ENCODE data around the gene PLEKHA4. TPM values are rescaled to one million over a fixed set of nuclear protein-coding genes. Genes with fewer than 3 reads are reported as not detected.
"Not testable (repeated sequence)": the region's sequence is repeated elsewhere in the genome, so short reads cannot be mapped to it uniquely, and the experiment has no call there.

Gene PLEKHA4
- total RNA-seq, 4 donors from 2014 or later = 11.4 to 29.2 (median 18.1) TPM

GRCh38 chr19:48793271-48793670 lies 75.1 kb downstream of the PLEKHA4 start:
- WGBS, 2 donors (ENCODE audit: low coverage in 1 of 2) = 73 to 75% methylated on average over 3 to 7 of the region's 8 CpGs
- peaks cover 0 to 18% of the 10 kb centered on the region in 2 donors for H3K36me3 ChIP-seq
- no peak overlapping the region for H3K27ac ChIP-seq
- ATAC-seq = no peak
- no peak for TF ChIP-seq CTCF (IDR thresholded peaks at IDR 0.05)
- no peak for TF ChIP-seq EP300 (IDR thresholded peaks at IDR 0.05)
- TF ChIP-seq POLR2A (IDR thresholded peaks at IDR 0.05) = no peak
- no peak for TF ChIP-seq POLR2AphosphoS5 (IDR thresholded peaks at IDR 0.05)
- H3K4me3 ChIP-seq = no peak overlapping the region
- H3K4me1 ChIP-seq = peaks cover 0 to 24% (median 14%) of the 10 kb centered on the region in 3 donors
- H3K9me3 ChIP-seq = no peaks in the 10 kb centered on the region
- no peaks in the 10 kb centered on the region for H3K27me3 ChIP-seq

DNA sequence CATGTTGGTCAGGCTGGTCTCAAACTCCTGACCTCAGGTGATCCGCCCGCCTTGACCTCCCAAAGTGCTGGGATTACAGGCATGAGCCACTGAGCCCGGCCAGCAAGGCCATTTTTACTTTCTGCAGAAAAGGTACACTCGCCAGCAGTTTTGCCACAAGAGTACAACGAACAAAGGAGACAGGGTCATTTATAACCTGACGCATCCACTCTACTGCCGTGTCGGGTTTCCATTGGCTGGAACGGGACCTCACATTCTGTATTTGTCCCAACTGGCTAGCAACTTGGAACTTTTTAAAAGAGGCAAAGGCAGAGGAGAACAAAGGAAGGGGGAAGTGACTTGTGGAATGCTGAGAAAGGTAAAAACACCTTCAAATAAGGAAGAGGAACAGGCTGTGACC lies 81.1 kb downstream of the PLEKHA4 start:
- H3K27ac ChIP-seq = not testable (repeated sequence)
- 58 to 75% methylated on average over 4 to 7 of the region's 9 CpGs for WGBS, 2 donors (ENCODE audit: low coverage in 1 of 2)

More for the DNA sequence above, 81.1 kb downstream of the PLEKHA4 start:
- not testable (repeated sequence) for ATAC-seq, H3K27me3 ChIP-seq, H3K4me1 ChIP-seq, H3K9me3 ChIP-seq, H3K4me3 ChIP-seq, H3K36me3 ChIP-seq

Small RNA genes lying within 50 kb of the gene (small RNA-seq; reads per million reads assigned to genes)
- gene RNU6-317P = 0 reads per million in 4 donors

Other genes with a start within 250 kb of the PLEKHA4 start
- 1,000 to 10,000 TPM; 1,261 to 2,300 (median 1,588) TPM for gene RPL18, start 249.4 kb downstream of the PLEKHA4 start, total RNA-seq
- gene SPHK2, start 249.1 kb downstream of the PLEKHA4 start, total RNA-seq = 10 to 100 TPM in 3 of 4 donors, 1 to 10 TPM in 1; 7.2 to 17.9 (median 13.7) TPM
- gene DBP, start 231.2 kb downstream of the PLEKHA4 start, total RNA-seq = 10 to 100 TPM in 2 of 4 donors, 1 to 10 TPM in 2; 2.9 to 16.8 (median 8.9) TPM
- gene CA11, start 222.4 kb downstream of the PLEKHA4 start, total RNA-seq = 10 to 100 TPM in 3 of 4 donors, 1 to 10 TPM in 1; 10.0 to 28.5 (median 12.5) TPM
- 1 to 10 TPM in 2 of 4 donors, under 1 TPM in 1, not detected in 1; 0.78 to 2.3 (median 1.1) TPM for gene NTN5, start 195.6 kb downstream of the PLEKHA4 start, total RNA-seq
- 1 to 10 TPM in 1 of 4 donors, not detected in 3; 3.4 TPM for gene FUT2, start 172.6 kb downstream of the PLEKHA4 start, total RNA-seq
- 1 to 10 TPM in 2 of 4 donors, under 1 TPM in 2; 0.25 to 3.7 (median 1.3) TPM for gene MAMSTR, start 148.9 kb downstream of the PLEKHA4 start, total RNA-seq
- gene RASIP1, start 128.0 kb downstream of the PLEKHA4 start, total RNA-seq = 10 to 100 TPM in 3 of 4 donors, 1 to 10 TPM in 1; 9.8 to 16.4 (median 10.3) TPM
- gene IZUMO1, start 121.7 kb downstream of the PLEKHA4 start, total RNA-seq = under 1 TPM in 1 of 4 donors, not detected in 3; 0.27 TPM
- gene FUT1, start 116.0 kb downstream of the PLEKHA4 start, total RNA-seq = 1 to 10 TPM in 3 of 4 donors, under 1 TPM in 1; 0.54 to 3.5 (median 2.6) TPM
- not detected for gene FGF21, start 113.1 kb downstream of the PLEKHA4 start, total RNA-seq
- gene BCAT2, start 57.6 kb downstream of the PLEKHA4 start, total RNA-seq = 10 to 100 TPM; 46.6 to 77.8 (median 57.8) TPM
- gene HSD17B14, start 32.1 kb downstream of the PLEKHA4 start, total RNA-seq = 10 to 100 TPM in 2 of 4 donors, 1 to 10 TPM in 2; 5.3 to 12.5 (median 8.2) TPM
- gene PPP1R15A, start 3.8 kb upstream of the PLEKHA4 start, total RNA-seq = 10 to 100 TPM; 53.9 to 70.0 (median 60.9) TPM
- gene TULP2, start 30.1 kb upstream of the PLEKHA4 start, total RNA-seq = 1 to 10 TPM in 1 of 4 donors, not detected in 3; 2.0 TPM
- gene NUCB1, start 31.7 kb upstream of the PLEKHA4 start, total RNA-seq = 100 to 1,000 TPM; 188 to 326 (median 279) TPM
- under 1 TPM in 1 of 4 donors, not detected in 3; 0.81 TPM for gene DHDH, start 65.1 kb upstream of the PLEKHA4 start, total RNA-seq
- 10 to 100 TPM; 31.5 to 40.8 (median 34.8) TPM for gene BAX, start 86.3 kb upstream of the PLEKHA4 start, total RNA-seq
- gene FTL, start 96.7 kb upstream of the PLEKHA4 start, total RNA-seq = 1,000 to 10,000 TPM; 2,478 to 4,094 (median 2,824) TPM
- gene GYS1, start 124.7 kb upstream of the PLEKHA4 start, total RNA-seq = 10 to 100 TPM; 22.1 to 44.4 (median 38.5) TPM
- gene RUVBL2, start 125.3 kb upstream of the PLEKHA4 start, total RNA-seq = 10 to 100 TPM; 69.4 to 96.5 (median 84.2) TPM
- not detected for gene LHB, start 148.5 kb upstream of the PLEKHA4 start, total RNA-seq
- not detected for gene CGB3, start 155.7 kb upstream of the PLEKHA4 start, total RNA-seq
- not detected for gene CGB2, start 163.3 kb upstream of the PLEKHA4 start, total RNA-seq
- gene CGB1, start 168.3 kb upstream of the PLEKHA4 start, total RNA-seq = not detected
- not detected for gene CGB5, start 175.2 kb upstream of the PLEKHA4 start, total RNA-seq
- gene CGB8, start 180.5 kb upstream of the PLEKHA4 start, total RNA-seq = not detected
- not detected for gene CGB7, start 189.1 kb upstream of the PLEKHA4 start, total RNA-seq
- under 1 TPM in 1 of 4 donors, not detected in 3; 0.37 TPM for gene NTF4, start 196.2 kb upstream of the PLEKHA4 start, total RNA-seq
- not detected for gene KCNA7, start 204.1 kb upstream of the PLEKHA4 start, total RNA-seq
- gene SNRNP70, start 216.8 kb upstream of the PLEKHA4 start, total RNA-seq = 100 to 1,000 TPM in 3 of 4 donors, 10 to 100 TPM in 1; 77.4 to 323 (median 192) TPM
- 10 to 100 TPM in 3 of 4 donors, 1 to 10 TPM in 1; 6.5 to 19.8 (median 13.2) TPM for gene LIN7B, start 245.8 kb upstream of the PLEKHA4 start, total RNA-seq

Data from gastroesophageal sphincter (tissue), 4 donors.